Adrenal gland (tissue), 5 donors: ENCODE data around the gene ZNF366.

Experiments
- POLR2A ChIP-seq, 2 donors: fragments of 450-650 bp; IDR thresholded peaks; one replicate each; pipeline ENCODE4 v1.6.1; 2017; ENCODE audit warnings: antibody characterized with exemption in 2 of 2, mild to moderate bottlenecking in 2 of 2, moderate library complexity in 1 of 2
- TF ChIP-seq, protein P1 (sequence below), 6 experiments: fragments of 450-650 bp in 4 of 6; fragments of 200-600 bp in 2 of 6; sonication (generic) in 1 of 6; IDR thresholded peaks; 1 replicate in 5 of 6; 2 replicates in 1 of 6; pipeline versions ENCODE4 v1.5.1 to v1.8.0; 2016 to 2021; ENCODE audit warnings: antibody characterized with exemption in 6 of 6, mild to moderate bottlenecking in 2 of 6, moderate library complexity in 1 of 6
- donor health status: DM: no; HTN: no; CAD: no.

DNA sequence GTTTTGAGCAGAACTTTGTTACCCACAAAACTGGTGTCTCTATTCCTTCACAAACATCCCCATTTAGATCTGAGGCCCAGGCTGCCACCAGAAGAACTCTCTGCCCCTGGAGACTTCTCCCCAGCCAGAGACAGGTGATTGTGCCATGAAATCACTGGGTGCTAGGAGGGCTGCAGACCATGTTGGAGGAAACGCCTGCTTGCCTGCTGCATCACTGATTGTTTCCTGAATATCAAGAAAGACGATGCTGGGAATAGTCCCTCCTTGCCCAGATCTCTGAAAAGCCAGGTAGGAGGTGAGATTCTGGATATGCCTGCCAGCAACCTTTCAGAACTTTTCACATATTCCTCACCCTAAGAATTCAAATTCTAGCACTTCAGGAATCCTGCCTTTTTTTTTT lies 8.1 kb downstream of the ZNF366 start:
- TF ChIP-seq, protein P1, sequence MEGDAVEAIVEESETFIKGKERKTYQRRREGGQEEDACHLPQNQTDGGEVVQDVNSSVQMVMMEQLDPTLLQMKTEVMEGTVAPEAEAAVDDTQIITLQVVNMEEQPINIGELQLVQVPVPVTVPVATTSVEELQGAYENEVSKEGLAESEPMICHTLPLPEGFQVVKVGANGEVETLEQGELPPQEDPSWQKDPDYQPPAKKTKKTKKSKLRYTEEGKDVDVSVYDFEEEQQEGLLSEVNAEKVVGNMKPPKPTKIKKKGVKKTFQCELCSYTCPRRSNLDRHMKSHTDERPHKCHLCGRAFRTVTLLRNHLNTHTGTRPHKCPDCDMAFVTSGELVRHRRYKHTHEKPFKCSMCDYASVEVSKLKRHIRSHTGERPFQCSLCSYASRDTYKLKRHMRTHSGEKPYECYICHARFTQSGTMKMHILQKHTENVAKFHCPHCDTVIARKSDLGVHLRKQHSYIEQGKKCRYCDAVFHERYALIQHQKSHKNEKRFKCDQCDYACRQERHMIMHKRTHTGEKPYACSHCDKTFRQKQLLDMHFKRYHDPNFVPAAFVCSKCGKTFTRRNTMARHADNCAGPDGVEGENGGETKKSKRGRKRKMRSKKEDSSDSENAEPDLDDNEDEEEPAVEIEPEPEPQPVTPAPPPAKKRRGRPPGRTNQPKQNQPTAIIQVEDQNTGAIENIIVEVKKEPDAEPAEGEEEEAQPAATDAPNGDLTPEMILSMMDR (IDR thresholded peaks at IDR 0.05), result no peak
- TF ChIP-seq POLR2A (IDR thresholded peaks at IDR 0.05), result no peak
